GM21529 (cell line): ENCODE measurements around the gene U2AF1.
"Not testable (repeated sequence)": the region's sequence is repeated elsewhere in the genome, so short reads cannot be mapped to it uniquely, and the experiment has no call there.

Experiments
- ATAC-seq: cut with Tn5 transposase; IDR thresholded peaks from one replicate; pipeline ENCODE4 v1.9.1; 2021; ENCODE audit not compliant: unreplicated experiment

The U2AF1 gene

GRCh38 chr21:43082587-43083300 is 24.6 kb downstream of the U2AF1 start:
- not testable (repeated sequence) for ATAC-seq

DNA sequence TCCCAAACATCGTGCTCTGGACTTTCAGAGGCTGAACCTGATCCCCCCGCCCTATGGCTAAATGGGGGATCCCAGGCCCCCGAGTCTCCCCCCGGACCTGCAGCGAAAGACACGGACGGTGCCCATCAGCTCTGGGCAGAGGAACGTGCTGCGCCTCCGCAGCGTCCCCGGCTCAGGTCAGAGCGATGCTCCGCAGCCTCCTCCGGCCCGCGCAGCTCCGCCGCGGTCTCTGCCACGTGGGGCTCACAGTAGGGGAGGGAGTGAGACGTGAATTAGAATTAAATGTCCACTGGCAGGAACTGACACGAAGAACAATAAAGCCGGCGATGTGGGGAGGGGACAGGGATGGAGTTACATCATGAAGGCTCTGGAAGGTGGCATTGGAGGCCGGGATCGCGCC is 30.7 kb downstream of the U2AF1 start:
- not testable (repeated sequence) for ATAC-seq

DNA sequence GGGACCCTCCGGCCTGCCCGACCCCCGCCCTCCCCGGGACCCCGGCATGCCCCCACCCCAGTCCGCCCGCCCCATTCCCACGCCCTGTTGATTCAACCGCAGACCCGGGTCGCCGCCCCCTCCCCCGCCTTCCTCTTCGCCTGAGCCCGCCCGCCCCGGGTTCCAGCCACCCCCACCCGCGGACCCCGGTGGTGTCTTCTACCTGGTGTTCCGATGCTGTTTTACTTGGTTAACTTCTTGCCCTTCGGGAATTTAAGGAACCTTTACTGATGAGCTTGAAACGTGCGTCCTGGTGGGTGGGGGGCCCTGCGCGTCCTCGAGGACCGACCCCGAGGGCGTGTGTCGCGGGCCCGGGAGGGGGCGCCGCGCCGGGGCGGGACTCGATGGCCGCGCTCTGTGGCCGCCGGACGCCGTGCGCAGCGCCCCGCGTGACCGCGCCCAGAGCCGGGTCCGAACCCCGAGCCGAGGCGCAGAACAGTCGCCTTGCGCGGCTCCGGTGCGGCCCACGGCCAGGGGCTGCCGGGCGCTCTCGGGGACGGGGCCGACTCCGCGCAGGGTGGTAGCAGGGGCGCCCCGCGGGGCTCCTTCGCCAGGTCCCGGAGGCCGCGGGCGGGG is 31.2 kb downstream of the U2AF1 start:
- not testable (repeated sequence) for ATAC-seq

DNA sequence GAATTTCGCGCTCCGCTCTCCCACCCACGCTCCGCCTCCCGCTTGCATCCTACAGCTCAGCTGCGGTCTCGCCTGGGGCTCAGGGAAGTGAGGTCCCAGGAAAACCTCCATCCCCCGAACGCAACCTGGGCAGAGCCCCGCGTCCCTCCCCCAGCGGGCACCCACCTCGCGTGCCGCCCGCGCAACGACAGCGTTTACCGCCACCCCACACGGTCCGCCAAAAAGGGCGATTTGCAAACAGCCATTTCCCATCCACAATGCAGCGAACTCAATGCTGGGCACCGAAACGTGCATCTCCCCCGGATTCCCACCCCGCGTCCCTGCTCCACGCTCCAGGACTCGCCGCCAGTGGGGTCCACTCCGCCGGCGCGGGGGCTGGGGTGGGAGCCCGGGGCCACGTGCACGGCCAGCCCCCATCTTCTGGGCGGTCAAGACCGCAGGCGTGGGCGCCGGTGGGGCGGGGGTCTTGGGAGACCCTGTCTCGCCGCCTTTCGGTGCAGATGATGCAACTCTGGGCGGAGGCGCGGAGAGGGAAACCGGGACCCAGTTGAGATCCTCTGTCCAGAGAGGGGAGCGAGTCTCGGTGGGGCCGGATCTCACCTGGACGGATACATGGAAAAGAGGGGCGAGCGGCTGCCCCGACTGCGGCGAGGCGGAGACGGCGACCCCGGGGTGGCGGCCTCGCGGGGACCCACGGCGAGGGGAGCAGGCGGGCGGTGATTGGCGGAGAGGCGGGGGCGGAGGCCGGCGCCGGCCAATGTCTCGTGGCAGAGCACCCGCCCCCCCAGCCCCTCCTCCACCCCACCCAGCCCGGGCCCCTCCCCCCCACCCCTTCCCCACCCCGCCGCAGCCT is 32.0 kb downstream of the U2AF1 start, which contains the start of gene CBS:
TSS of gene CBS (minus strand) at position 666 of the 853 bp plus-strand sequence. CDS start 3,642 bp downstream, outside the sequence.
- ATAC-seq, result not testable (repeated sequence)

- not testable (repeated sequence) for ATAC-seq
Measured at GRCh38 chr21:43074401-43075169, 32.8 kb downstream of the U2AF1 start.

- not testable (repeated sequence) for ATAC-seq
Measured at GRCh38 chr21:43072742-43073141, 34.6 kb downstream of the U2AF1 start.

- ATAC-seq, result not testable (repeated sequence)
Measured at GRCh38 chr21:43069682-43070081, 37.7 kb downstream of the U2AF1 start.

DNA sequence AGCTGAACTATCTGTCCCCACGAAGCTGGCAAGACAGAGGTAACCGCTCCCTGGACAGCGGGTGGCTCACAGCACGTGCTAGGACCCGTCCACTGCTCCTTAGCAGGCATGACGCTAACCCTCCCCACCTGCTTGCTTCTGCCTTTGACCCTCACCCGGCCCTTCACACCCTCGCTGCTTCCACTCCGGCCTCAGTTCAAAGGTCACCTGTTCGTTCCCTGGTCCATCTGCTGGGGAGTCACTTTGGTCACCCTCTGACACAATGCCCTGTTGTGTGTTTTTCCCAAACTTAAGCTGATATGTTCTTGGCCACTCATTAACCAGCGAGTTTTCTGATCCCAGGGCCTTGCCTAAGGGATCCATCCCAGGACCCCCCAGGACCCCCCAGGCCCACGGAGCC is 39.3 kb downstream of the U2AF1 start:
- ATAC-seq, result not testable (repeated sequence)

GRCh38 chr21:43066690-43067089 is 40.7 kb downstream of the U2AF1 start:
- not testable (repeated sequence) for ATAC-seq

GRCh38 chr21:43065991-43066390 is 41.4 kb downstream of the U2AF1 start:
- not testable (repeated sequence) for ATAC-seq

- not testable (repeated sequence) for ATAC-seq
Measured at GRCh38 chr21:43064265-43064917, 43.0 kb downstream of the U2AF1 start.

DNA sequence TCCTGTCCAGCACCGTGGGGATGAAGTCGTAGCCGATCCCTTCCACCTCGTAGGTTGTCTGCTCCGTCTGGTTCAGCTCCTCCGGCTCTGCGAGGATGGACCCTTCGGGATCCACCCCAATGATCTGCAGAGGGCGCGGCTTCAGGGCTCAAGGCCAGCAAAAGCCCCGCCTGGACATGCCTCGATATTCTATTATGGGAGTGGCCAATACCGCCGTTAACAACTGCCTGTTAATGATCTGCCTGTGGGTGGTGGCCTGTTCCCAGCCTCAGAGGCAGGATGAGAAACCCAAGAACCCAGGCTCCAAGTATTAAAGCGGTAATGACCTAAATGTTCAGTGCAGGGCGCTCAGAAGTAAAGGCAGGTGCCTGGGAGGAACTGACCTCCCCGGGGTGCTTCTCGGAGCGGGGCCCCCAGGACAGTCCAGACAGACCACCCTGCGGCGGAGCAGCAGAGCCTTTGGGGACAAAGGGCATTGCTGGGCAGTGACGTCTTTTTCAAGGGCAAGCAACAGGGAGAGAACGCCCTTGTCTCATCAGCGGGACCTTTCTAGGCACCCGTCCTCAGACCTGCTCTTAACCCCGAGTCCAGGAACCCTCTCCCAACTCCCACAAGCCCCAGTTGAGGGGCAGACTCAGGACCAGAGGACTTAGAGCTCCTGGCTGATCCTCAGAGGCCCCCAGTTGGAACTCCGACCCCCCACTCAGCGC is 44.3 kb downstream of the U2AF1 start:
- ATAC-seq, result not testable (repeated sequence)

GRCh38 chr21:43053112-43053511 is 54.3 kb downstream of the U2AF1 start:
- not testable (repeated sequence) for ATAC-seq

- not testable (repeated sequence) for ATAC-seq
Measured at GRCh38 chr21:43045876-43046821, 61.2 kb downstream of the U2AF1 start.

DNA sequence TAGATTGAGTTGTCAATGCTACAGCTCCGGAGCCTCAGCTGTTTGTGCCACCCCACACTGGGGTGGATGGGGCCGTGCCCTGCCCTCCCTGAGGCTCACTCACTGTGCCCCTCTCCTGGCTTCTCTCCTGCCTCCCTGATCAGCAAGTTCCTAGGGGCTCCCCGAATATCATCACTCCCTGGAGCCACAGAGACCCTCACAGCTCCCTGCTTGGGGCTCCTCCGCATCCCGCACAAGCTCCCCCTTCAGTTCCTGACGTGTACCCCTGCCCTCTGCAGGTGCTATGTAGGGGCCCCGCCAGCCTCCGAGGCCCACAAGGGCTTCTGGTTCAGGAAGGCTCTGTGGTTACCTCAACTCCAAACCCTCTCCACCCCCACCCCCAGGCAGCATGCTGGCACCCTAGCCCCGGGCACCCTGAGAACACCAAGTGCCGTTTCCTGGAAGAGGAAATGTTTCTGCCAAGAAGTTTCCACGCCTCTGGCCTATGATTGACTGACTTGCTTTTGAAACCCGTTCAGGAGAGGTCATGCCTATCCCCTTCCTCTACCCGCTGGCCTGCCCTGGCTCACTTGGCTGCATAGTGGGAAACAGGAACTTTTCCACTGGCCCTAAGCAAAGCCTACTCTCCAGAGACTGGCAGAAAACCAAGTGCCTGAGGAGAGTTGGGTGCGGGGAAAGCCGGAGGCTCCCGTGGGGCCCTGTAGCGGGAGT is 62.0 kb downstream of the U2AF1 start:
- not testable (repeated sequence) for ATAC-seq

- ATAC-seq, result not testable (repeated sequence)
Measured at GRCh38 chr21:43044547-43044946, 62.8 kb downstream of the U2AF1 start.

GRCh38 chr21:43043291-43043690 is 64.1 kb downstream of the U2AF1 start:
- ATAC-seq, result not testable (repeated sequence)
